OCI-LY7 (cell line): ENCODE data around the gene TRIM71. TPM values are rescaled to one million over a fixed set of nuclear protein-coding genes. Genes with fewer than 3 reads are reported as not detected.

Experiments used
- BruUV-seq: library from RNA; stranded (reverse); fragments of 400-500 nt; replicated peaks from 2 replicates; lab custom pipeline; 2021; lab: Mats Ljungman, UMichigan
- CTCF ChIA-PET: fragments of 300-600 bp; sonication (Branson Sonifier 250); formaldehyde crosslinking; loops from one replicate; lab custom pipeline; 2022; ENCODE audit warnings: antibody characterized with exemption; ENCODE audit not compliant: unreplicated experiment; lab: Charles Lee
- POLR2A ChIA-PET: fragments of 300-600 bp; sonication (Branson Sonifier 250); formaldehyde crosslinking; loops from one replicate; lab custom pipeline; 2022; ENCODE audit warnings: antibody characterized with exemption; lab: Charles Lee
- DNase-seq: peaks from one replicate; pipeline ENCODE4 v3.0.0-alpha.2; 2015; ENCODE audit warnings: low spot score
- H2AFZ ChIP-seq: fragments of 200-600 bp; sonication (generic), shearing (Covaris generic); 2 replicates; pipeline ENCODE4 v1.6.1; 2014; ENCODE audit warnings: mild to moderate bottlenecking, antibody characterized with exemption, low read length, moderate library complexity
- H3K27ac ChIP-seq: fragments of 200-600 bp; sonication (generic); 2 replicates; pipeline ENCODE4 v1.5.1; 2014; ENCODE audit warnings: mixed run types, low read depth, mild to moderate bottlenecking, moderate library complexity, low read length, inconsistent platforms; ENCODE audit not compliant: poor library complexity, severe bottlenecking
- H3K36me3 ChIP-seq: fragments of 200-600 bp; sonication (generic); 2 replicates; pipeline ENCODE4 v1.6.1; 2014; ENCODE audit warnings: mild to moderate bottlenecking, antibody characterized with exemption, low read length, moderate library complexity, mixed read lengths; ENCODE audit not compliant: insufficient read depth
- H3K4me1 ChIP-seq: fragments of 200-600 bp; sonication (generic); 2 replicates; pipeline ENCODE4 v1.5.1; 2014; ENCODE audit warnings: mild to moderate bottlenecking, low read length; ENCODE audit not compliant: insufficient read depth, poor library complexity, severe bottlenecking
- H3K4me2 ChIP-seq: fragments of 200-600 bp; sonication (generic); 2 replicates; pipeline ENCODE4 v1.6.1; 2014; ENCODE audit warnings: mild to moderate bottlenecking, low read length
- H3K4me3 ChIP-seq: fragments of 200-600 bp; sonication (generic); 2 replicates; pipeline ENCODE4 v1.5.1; 2014; ENCODE audit warnings: mild to moderate bottlenecking, low read depth, low read length; ENCODE audit not compliant: poor library complexity, severe bottlenecking
- H3K79me2 ChIP-seq: fragments of 200-600 bp; sonication (generic); 2 replicates; pipeline ENCODE4 v1.6.1; 2016; ENCODE audit warnings: low read depth, mild to moderate bottlenecking, low read length, moderate library complexity, mixed read lengths; ENCODE audit not compliant: insufficient read depth
- H3K9me2 ChIP-seq: fragments of 200-600 bp; sonication (generic); 2 replicates; pipeline ENCODE4 v1.6.1; 2016; ENCODE audit warnings: mild to moderate bottlenecking, low read length, mixed read lengths; ENCODE audit not compliant: insufficient read depth
- H3K9me3 ChIP-seq: fragments of 200-600 bp; sonication (generic); 2 replicates; pipeline ENCODE4 v1.6.1; 2014; ENCODE audit warnings: mild to moderate bottlenecking, mixed run types, low read length, mixed read lengths
- H4K20me1 ChIP-seq: fragments of 200-600 bp; sonication (generic); 2 replicates; pipeline ENCODE4 v1.6.1; 2014; ENCODE audit warnings: mild to moderate bottlenecking, antibody characterized with exemption, low read length, moderate library complexity, mixed read lengths; ENCODE audit not compliant: insufficient read depth
- CTCF ChIP-seq: fragments of 200-600 bp; sonication (generic); conservative IDR thresholded peaks from 2 replicates; pipeline ENCODE4 v1.5.1; 2014; ENCODE audit warnings: mild to moderate bottlenecking, antibody characterized with exemption, low read length, moderate library complexity, mixed read lengths
- EZH2phosphoT487 ChIP-seq: fragments of 200-600 bp; sonication (generic); IDR thresholded peaks from 2 replicates; pipeline ENCODE4 v1.6.1; 2018; ENCODE audit warnings: low read depth, borderline replicate concordance, mild to moderate bottlenecking, mixed run types, antibody characterized with exemption, low read length, moderate library complexity, mixed read lengths
- intact Hi-C: fragments of 100-400 bp; cut with micrococcal nuclease; formaldehyde crosslinking; loops from one replicate; pipeline ENCODE4 v1.10.0; 2022; ENCODE audit not compliant: unreplicated experiment
- total RNA-seq, 2 experiments: library from RNA; depleted of rRNA in 1 of 2; stranded (reverse); fragments of >200 nt in 1 of 2; shearing (Covaris generic) in 1 of 2; gene quantifications; 2 replicates each; pipeline ENCODE4 v1.2.3, GENCODE V29; 2014 to 2022

The TRIM71 gene
- total RNA-seq, 2 experiments from 2014 or later, result not detected

DNA sequence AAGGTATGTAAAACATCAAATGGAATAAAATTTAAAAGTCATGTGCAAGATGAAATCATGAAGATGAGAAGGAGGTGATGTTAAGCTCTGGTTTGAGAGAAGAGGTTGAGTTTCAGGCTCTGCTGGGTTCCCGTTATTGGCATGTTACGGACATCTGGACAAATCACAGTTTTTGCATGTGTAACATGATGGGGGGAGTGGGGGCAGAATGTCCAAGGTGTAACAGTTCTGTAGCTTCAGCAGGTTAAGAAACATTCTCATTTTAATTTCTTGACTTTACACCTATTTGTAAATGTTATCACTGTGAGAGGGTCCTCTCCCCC is 17.2 kb downstream of the TRIM71 start:
- intact Hi-C loops, result no loop called here
- Histone ChIP-seq H3K9me2 (no peaks in the 10 kb centered on the region), H3K36me3 (no peaks in the 10 kb centered on the region), H3K4me2 (no peak overlapping the region), H4K20me1 (no peaks in the 10 kb centered on the region), H3K4me1 (no peaks in the 10 kb centered on the region), H3K9me3 (no peaks in the 10 kb centered on the region), H3K27ac (no peak overlapping the region), H3K4me3 (no peak overlapping the region), H3K79me2 (no peaks in the 10 kb centered on the region), H2AFZ (no peak overlapping the region)
- no TSS peak for BruUV-seq
- POLR2A ChIA-PET, result interaction anchor here (0.6 to 1.3 kb wide), 2 partner anchors 17 to 236 kb away, joined by 3 read pairs; no protein-coding TSS in a partner anchor
- TF ChIP-seq EZH2phosphoT487, result no peak
- no peak for TF ChIP-seq CTCF
- DNase-seq, result no peak
- CTCF ChIA-PET, result no interaction called here

DNA sequence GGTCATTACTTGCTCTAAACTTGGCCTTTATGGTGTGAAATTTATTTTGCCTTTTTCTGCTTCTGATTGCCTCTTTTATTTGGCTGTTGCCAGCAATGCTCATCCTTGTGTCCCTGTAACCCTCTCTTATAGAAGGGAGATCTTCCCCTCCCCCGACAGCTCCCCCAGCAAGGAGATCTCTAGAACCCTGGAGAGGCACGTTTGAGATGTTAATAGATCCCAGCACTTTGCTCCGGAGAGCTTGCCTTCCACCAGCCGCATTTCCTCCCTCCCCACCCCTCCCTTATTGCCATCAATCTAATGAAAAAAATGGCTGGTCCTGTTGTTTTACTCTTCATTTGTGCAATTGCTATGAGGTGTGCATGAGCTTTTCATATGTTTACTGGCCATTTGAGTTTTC is 18.2 kb downstream of the TRIM71 start:
- Histone ChIP-seq H4K20me1 (no peaks in the 10 kb centered on the region), H3K9me2 (no peaks in the 10 kb centered on the region), H3K9me3 (no peaks in the 10 kb centered on the region), H3K27ac (no peak overlapping the region), H3K36me3 (no peaks in the 10 kb centered on the region), H2AFZ (no peak overlapping the region), H3K79me2 (no peaks in the 10 kb centered on the region), H3K4me1 (no peaks in the 10 kb centered on the region), H3K4me2 (no peak overlapping the region), H3K4me3 (no peak overlapping the region)
- TF ChIP-seq EZH2phosphoT487, result no peak
- TF ChIP-seq CTCF, result no peak
- ChIA-PET POLR2A (interaction anchor here (0.5 to 1.3 kb wide), 5 partner anchors 16 to 1661 kb away, joined by 3 to 6 read pairs (median 3); no protein-coding TSS in a partner anchor), CTCF (no interaction called here)
- BruUV-seq, result no TSS peak
- intact Hi-C loops, result no loop called here
- DNase-seq, result no peak

- Histone ChIP-seq H4K20me1 (no peaks in the 10 kb centered on the region), H3K4me1 (no peaks in the 10 kb centered on the region), H3K4me2 (no peak overlapping the region), H2AFZ (no peak overlapping the region), H3K36me3 (no peaks in the 10 kb centered on the region), H3K9me3 (no peaks in the 10 kb centered on the region), H3K27ac (no peak overlapping the region), H3K79me2 (no peaks in the 10 kb centered on the region), H3K9me2 (no peaks in the 10 kb centered on the region), H3K4me3 (no peak overlapping the region)
- CTCF ChIA-PET, result interaction anchor here (0.6 kb wide), 1 partner anchor 11 kb away, joined by 3 read pairs; no protein-coding TSS in a partner anchor
- POLR2A ChIA-PET, result interaction anchor here (0.5 to 0.7 kb wide), 3 partner anchors 24 to 1661 kb away, joined by 3 to 6 read pairs (median 4); no protein-coding TSS in a partner anchor
- DNase-seq, result no peak
- no TSS peak for BruUV-seq
- TF ChIP-seq EZH2phosphoT487 (no peak), CTCF (no peak)
- intact Hi-C loops, result no loop called here
Observed at GRCh38 chr3:32836601-32837000, 18.8 kb downstream of the TRIM71 start.
